Activated naive CD8-positive, alpha-beta T cell (primary cell): Measurements from ENCODE around the gene NBEA.
A peak's percentile ranks its signal among the peaks of the same experiment; 100 is the strongest.

Experiments
- H3K27ac Mint-ChIP-seq: one replicate; pipeline ENCODE4 v1.8.0; 2021; ENCODE audit warnings: mixed read lengths
- H3K27me3 Mint-ChIP-seq: one replicate; pipeline ENCODE4 v1.8.0; 2021; ENCODE audit warnings: mixed read lengths
- H3K36me3 Mint-ChIP-seq: one replicate; pipeline ENCODE4 v1.8.0; 2021; ENCODE audit warnings: mixed read lengths
- H3K4me1 Mint-ChIP-seq: one replicate; pipeline ENCODE4 v1.8.0; 2021; ENCODE audit warnings: low read depth, mixed read lengths
- H3K4me3 Mint-ChIP-seq: one replicate; pipeline ENCODE4 v1.8.0; 2021; ENCODE audit warnings: mild to moderate bottlenecking, mixed read lengths
- H3K9me3 Mint-ChIP-seq: one replicate; pipeline ENCODE4 v1.8.0; 2021; ENCODE audit warnings: low read depth, mixed read lengths

Gene NBEA

DNA sequence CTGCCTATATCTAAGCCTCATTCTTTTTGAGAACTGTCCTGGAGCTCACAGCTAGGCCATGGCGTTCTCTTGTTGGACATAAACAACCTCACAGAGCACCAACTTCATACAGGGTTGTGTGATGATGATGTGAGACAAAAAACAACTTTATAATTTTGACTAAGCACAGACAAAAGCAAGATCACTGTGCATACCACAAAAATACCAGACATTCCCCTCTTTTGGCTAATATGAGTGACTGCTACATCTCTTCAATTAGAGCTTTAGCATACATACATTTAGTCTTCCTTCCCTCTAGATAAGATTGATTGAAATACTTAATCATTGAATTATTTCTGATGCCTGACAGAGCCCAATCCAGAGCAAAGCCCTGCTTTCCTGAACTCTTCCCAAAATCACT is 526.1 kb downstream of the NBEA start:
- peaks cover 45% of the 10 kb centered on the region for H3K27me3 Mint-ChIP-seq
- peaks cover 3% of the 10 kb centered on the region for H3K9me3 Mint-ChIP-seq
- no peak overlapping the region for H3K4me3 Mint-ChIP-seq
- H3K4me1 Mint-ChIP-seq, result peaks cover 17% of the 10 kb centered on the region
- H3K36me3 Mint-ChIP-seq, result peaks cover 4% of the 10 kb centered on the region
- no peak overlapping the region for H3K27ac Mint-ChIP-seq

DNA sequence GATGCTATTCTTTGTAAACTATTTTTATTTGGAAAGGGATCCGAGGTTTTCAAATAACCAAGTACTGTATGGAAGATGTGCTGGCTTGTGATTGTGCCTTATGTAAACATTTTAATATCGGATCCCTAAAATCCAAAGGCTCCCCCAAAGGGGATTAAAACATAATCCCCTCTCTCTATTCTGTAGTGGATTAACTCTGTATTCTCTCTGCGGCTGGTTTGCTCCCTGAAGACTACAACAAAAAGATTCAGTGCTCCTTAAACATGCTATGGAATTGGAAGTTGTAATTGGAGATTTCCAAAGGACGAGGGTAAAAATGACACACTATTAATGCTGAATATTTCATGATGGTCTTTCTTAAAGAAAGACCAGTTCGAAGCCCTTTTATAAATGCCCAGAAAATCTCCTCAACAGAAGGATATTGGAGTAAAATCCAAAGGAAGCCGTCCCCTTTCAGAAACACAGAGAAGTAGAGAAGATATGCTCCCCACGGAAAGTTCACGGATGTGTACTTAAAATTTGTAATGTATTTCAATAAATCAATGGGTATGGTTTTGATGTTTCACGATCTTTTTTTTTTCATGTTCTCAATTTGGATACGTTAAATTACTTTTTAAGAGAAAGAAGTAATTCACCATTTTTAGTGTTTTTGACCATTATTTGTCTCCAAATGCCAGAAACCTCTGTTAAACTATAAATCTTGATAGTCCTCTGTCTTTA is 527.9 kb downstream of the NBEA start:
- Mint-ChIP-seq H3K27ac (no peak overlapping the region), H3K4me3 (peak overlapping the region; percentile 33), H3K27me3 (peaks cover 48% of the 10 kb centered on the region), H3K36me3 (peaks cover 7% of the 10 kb centered on the region), H3K4me1 (peaks cover 24% of the 10 kb centered on the region), H3K9me3 (peaks cover 7% of the 10 kb centered on the region)

DNA sequence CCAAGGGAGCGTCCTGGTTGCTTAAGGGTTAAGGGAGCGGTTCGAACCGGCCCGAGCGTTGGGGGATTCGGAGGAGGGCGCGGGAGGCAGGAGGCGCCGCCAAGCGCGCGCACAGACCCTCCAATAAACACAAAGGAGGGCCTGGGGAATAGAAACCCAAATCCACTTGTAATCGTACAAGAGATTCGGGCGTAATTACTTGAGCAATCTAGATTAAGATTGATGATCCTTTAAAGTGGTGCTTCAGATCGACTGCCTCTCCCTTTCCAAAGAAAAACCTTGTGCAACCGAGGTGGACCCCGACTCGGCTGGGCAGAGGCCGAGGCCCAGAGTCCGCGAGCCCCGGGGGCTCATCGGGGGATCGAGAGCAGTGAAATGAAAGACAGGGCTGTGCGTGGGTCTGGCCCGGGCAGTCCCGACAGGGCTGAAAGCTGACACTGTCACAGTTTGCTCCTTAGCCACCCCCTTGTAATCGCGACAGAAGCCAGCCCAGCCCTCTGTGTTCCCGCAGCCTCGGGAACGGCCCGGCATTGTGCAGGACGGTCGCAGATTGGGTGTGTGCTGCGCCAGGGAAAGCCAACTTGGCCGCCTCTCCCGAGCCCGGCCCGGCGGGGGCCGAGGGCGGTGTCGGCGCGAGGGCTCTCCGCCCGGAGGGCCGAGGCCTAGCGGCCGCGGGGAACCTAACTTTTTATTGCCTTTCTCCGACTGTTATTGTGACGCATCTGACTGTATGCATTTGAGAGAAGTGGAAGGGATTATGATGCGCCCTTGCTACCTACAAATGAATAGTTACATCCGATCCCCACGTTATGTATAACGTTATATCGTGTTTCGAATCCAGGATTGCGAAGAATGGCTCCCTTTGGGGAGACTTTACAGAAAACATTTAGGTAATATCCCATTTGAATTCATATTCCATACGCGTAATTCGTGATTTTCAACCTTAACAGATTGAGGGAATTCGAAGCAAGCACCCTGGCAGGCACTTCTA is 528.9 kb downstream of the NBEA start:
- peaks cover 34% of the 10 kb centered on the region for H3K4me1 Mint-ChIP-seq
- peaks cover 7% of the 10 kb centered on the region for H3K9me3 Mint-ChIP-seq
- peak overlapping the region; percentile 33 for H3K4me3 Mint-ChIP-seq
- H3K27ac Mint-ChIP-seq, result no peak overlapping the region
- peaks cover 7% of the 10 kb centered on the region for H3K36me3 Mint-ChIP-seq
- peaks cover 55% of the 10 kb centered on the region for H3K27me3 Mint-ChIP-seq

DNA sequence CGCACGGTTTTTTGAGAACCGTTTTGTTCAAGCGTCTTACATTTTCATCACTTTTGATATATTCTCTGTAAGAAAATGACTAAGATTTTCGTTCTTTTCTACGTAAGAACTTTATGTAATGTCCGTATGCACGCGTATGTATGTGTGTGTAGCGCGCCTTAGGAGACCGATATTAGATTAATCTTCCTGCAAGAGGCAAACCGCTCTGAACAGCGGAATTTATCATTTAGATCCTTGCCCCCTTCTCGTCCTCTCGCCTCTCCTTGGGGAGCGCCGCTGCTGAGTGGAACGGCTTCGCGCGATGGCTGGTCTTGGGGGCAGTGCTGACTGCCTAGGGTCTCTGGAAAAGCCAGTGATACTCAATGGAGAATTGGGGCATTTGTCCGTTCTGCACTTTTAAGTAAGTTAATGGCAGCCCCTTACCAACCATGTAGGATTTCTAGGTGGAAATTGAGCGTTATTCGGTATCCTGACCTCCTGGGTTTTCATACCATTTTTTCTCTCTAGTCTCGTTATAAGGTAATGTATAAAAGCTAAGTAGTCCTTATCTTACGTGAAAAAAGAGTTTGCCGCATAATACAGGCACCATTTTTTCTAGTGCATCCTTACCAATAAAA is 529.7 kb downstream of the NBEA start:
- Mint-ChIP-seq H3K4me3 (no peak overlapping the region), H3K27me3 (peaks cover 61% of the 10 kb centered on the region), H3K4me1 (peaks cover 42% of the 10 kb centered on the region), H3K36me3 (peaks cover 7% of the 10 kb centered on the region), H3K27ac (no peak overlapping the region), H3K9me3 (peaks cover 7% of the 10 kb centered on the region)

GRCh38 chr13:35472323-35472881 is 530.3 kb downstream of the NBEA start:
- Mint-ChIP-seq H3K27ac (no peak overlapping the region), H3K4me1 (peaks cover 48% of the 10 kb centered on the region), H3K9me3 (peaks cover 7% of the 10 kb centered on the region), H3K27me3 (peaks cover 66% of the 10 kb centered on the region), H3K36me3 (peaks cover 7% of the 10 kb centered on the region), H3K4me3 (no peak overlapping the region)

- peaks cover 54% of the 10 kb centered on the region for H3K4me1 Mint-ChIP-seq
Observed at GRCh38 chr13:35473206-35473775, 531.2 kb downstream of the NBEA start.

GRCh38 chr13:35473802-35474201 is 531.7 kb downstream of the NBEA start:
- peaks cover 3% of the 10 kb centered on the region for H3K36me3 Mint-ChIP-seq
- peaks cover 7% of the 10 kb centered on the region for H3K9me3 Mint-ChIP-seq
- H3K27me3 Mint-ChIP-seq, result peaks cover 65% of the 10 kb centered on the region
- H3K27ac Mint-ChIP-seq, result no peak overlapping the region
- peaks cover 54% of the 10 kb centered on the region for H3K4me1 Mint-ChIP-seq
- H3K4me3 Mint-ChIP-seq, result no peak overlapping the region

More at GRCh38 chr13:35473206-35473775, 531.2 kb downstream of the NBEA start:
- Mint-ChIP-seq H3K27me3 (peaks cover 70% of the 10 kb centered on the region), H3K27ac (no peak overlapping the region), H3K36me3 (peaks cover 4% of the 10 kb centered on the region), H3K4me3 (no peak overlapping the region), H3K9me3 (peaks cover 7% of the 10 kb centered on the region)

DNA sequence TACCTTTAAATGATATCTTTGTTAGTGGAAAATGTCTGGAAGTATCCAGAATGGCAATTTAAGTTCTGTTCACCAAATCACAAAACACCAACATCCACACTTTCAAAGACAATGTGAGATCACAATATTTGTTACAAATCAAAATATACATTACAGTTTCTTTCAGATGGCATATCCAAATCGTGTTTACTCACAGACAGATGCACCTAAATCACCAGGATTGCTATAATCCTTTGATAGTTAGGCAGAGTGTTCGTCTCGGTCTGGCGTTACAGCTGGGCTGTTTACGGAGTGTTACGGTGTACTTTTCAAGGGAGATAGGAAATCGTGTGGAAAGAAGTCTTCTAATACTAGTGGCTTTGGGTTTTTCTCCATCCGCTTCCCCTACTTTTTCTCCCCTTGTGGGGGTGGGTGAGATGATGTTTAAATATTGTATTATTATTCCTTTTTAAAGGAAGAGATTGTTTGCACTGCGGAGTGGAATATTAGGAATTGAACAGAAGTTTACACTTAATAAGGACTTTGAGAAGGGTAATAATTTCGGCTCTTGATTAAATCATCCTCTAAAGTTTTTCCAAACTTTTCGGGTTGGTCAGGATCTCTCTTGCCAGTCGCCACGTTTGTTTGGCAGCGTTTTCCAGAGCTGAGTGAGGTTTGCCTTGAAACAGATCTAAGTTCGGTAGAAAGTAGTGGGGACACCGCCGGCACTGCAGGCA is 532.6 kb downstream of the NBEA start:
- peaks cover 7% of the 10 kb centered on the region for H3K9me3 Mint-ChIP-seq
- H3K27ac Mint-ChIP-seq, result no peak overlapping the region
- peaks cover 3% of the 10 kb centered on the region for H3K36me3 Mint-ChIP-seq
- peaks cover 54% of the 10 kb centered on the region for H3K4me1 Mint-ChIP-seq
- H3K27me3 Mint-ChIP-seq, result peaks cover 65% of the 10 kb centered on the region
- peak overlapping the region; percentile 89 for H3K4me3 Mint-ChIP-seq

DNA sequence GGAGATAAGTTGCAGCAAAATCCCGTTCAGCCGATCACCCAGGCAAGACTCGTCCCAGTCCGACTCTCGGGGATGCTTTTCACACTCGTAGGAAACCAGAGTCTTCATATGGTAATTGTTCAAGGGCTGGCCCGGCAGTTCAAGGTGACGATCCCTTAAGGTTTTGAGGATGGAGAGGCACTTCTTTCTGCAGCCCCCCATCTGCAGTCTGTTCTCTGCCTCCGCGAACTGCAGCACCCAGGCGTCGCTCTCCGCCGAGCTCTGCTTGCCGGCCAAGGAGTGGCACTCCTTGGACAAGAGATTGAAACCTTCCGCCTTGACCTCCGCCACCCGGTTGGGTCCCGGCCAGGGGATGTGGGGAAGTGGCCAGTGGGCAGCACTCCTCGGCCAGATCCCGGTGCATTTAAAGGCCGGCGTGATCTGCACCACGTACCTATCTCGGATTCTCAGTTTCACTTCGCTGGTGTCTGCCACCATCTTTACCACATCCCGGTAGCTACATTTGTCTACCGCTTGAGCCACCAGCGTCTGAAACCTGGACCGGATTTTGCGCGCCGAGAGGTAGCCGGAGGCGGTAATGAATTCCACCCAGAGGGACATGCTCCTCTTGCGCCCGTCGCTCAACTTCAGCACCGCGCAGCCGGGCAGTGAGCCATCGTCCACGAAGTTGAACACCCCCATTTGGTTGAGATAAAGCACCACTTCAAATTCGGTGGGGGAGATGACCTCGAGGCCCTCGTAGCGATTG is 533.3 kb downstream of the NBEA start:
- Mint-ChIP-seq H3K27me3 (peaks cover 62% of the 10 kb centered on the region), H3K36me3 (peaks cover 3% of the 10 kb centered on the region), H3K4me3 (peak overlapping the region; percentile 89), H3K4me1 (peaks cover 48% of the 10 kb centered on the region), H3K27ac (no peak overlapping the region), H3K9me3 (peaks cover 4% of the 10 kb centered on the region)

DNA sequence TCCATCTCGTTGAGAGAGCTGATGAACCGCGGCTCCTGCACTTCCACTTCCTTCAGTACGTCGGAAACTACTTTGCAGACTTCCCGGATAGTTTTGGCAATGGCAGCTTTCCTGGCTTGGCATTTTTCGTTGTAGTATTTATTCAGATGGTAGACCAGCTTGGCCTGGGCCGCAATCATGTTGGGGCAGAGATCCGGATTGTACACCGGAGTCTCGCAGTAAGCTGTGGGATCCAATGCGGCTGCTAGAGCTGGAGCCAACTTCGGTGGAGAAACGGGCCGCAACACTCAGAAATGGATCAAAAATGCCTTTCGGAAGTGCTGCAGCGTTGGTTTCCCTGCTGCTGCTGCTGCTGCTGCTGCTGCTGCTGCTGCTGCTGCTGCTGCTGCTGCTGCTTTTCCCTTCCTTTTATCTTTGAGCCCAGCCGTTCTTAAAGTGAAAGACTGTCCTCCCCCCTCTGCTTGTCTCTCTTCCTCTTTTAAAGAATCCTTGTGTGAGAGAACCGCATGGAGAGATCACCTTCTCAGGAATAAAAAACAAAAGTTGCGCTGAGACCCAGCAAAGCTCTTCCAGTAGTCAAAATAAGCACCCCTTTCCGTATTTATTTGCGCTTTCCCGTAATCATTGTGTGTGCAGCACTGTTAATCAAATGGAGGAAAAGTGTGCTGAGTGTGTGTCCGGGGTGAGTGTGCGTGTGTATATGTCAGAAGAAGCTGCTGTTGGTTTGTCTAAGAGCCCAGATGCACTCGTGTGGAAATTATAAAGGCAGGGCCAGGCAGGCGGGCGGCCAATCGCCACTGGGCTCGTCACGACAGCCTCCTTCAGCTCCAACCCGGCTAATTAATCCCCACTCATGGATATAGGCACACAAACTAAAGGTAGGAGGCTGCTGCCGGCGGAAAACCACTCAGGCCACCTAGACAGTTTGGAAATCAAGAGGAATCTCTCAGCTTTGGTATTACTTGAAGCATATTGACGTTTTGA is 534.2 kb downstream of the NBEA start, which contains the start of gene MAB21L1:
MAB21L1 (minus strand) TSS at position 730 of the 984 bp plus-strand sequence; CDS start at position 179, 551 bp downstream.
- H3K4me3 Mint-ChIP-seq, result peak within 1 kb of the TSS; percentile 89
- H3K9me3 Mint-ChIP-seq, result peaks cover 4% of the 10 kb centered on the region
- H3K36me3 Mint-ChIP-seq, result peaks cover 3% of the 10 kb centered on the region
- peaks cover 61% of the 10 kb centered on the region for H3K27me3 Mint-ChIP-seq
- H3K27ac Mint-ChIP-seq, result no peak within 1 kb of the TSS
- H3K4me1 Mint-ChIP-seq, result peaks cover 46% of the 10 kb centered on the region

GRCh38 chr13:35477386-35477946 is 535.4 kb downstream of the NBEA start:
- Mint-ChIP-seq H3K9me3 (peaks cover 4% of the 10 kb centered on the region), H3K4me1 (peaks cover 37% of the 10 kb centered on the region)

More at GRCh38 chr13:35477386-35477946, 535.4 kb downstream of the NBEA start:
- Mint-ChIP-seq H3K36me3 (peaks cover 3% of the 10 kb centered on the region), H3K4me3 (no peak overlapping the region), H3K27ac (no peak overlapping the region), H3K27me3 (peaks cover 49% of the 10 kb centered on the region)
